OCI-LY3 (cell line): ENCODE results near the gene PLEKHD1.

Experiments
- CTCF ChIP-seq: fragments of 200-600, 300-600 bp; sonication (generic); IDR thresholded peaks from 2 replicates; pipeline ENCODE4 v1.5.1; 2014; ENCODE audit warnings: antibody characterized with exemption, low read length, low read depth
- EZH2phosphoT487 ChIP-seq: fragments of 200-600 bp; shearing (Covaris generic); IDR thresholded peaks from 2 replicates; pipeline ENCODE4 v1.6.1; 2018; ENCODE audit warnings: antibody characterized with exemption, mixed run types, low read depth

- TF ChIP-seq CTCF, result peak; percentile 64
- no peak for TF ChIP-seq EZH2phosphoT487
Observed at GRCh38 chr14:69475194-69475818, 9.2 kb upstream of the PLEKHD1 start.
